Pancreas (tissue), 10 donors: ENCODE results near the gene GARIN5B. TPM values are rescaled to one million over a fixed set of nuclear protein-coding genes. Genes with fewer than 3 reads are reported as not detected.

Experiments
- ATAC-seq, 4 donors: fragments of 200-7000 bp; cut with Tn5 transposase; one replicate each; pipeline versions ENCODE4 v1.8.0 to v1.9.1; 2020; ENCODE audit warnings: mild to moderate bottlenecking in 4 of 4, moderate library complexity in 4 of 4
- DNase-seq, 6 donors: peaks; one replicate each; pipeline ENCODE4 v3.0.0-alpha.2; 2020
- FAIRE-seq: peaks from 2 replicates; lab custom pipeline; 2012; peaks lifted over from hg19 to GRCh38; lab: Jason Lieb, UNC
- H3K27ac ChIP-seq, 4 donors: fragments of 200-600 bp; sonication (generic); 1 replicate in 3 of 4; 2 replicates in 1 of 4; pipeline versions ENCODE4 v1.5.0 to v1.8.0; 2020
- H3K27me3 ChIP-seq, 4 donors: fragments of 200-600 bp; one replicate each; pipeline ENCODE4 v1.8.0; 2021
- H3K36me3 ChIP-seq, 3 donors: fragments of 200-600 bp; sonication (generic) in 1 of 3; one replicate each; pipeline versions ENCODE4 v1.5.0 to v1.8.0; 2020 to 2021
- H3K4me1 ChIP-seq, 3 donors: fragments of 200-600 bp; one replicate each; pipeline ENCODE4 v1.8.0; 2021
- H3K4me3 ChIP-seq, 4 donors: fragments of 200-600 bp; sonication (generic) in 2 of 4; one replicate each; pipeline versions ENCODE4 v1.5.0 to v1.8.0; 2020 to 2021
- H3K9me3 ChIP-seq, 4 donors: fragments of 200-600 bp; one replicate each; pipeline ENCODE4 v1.8.0; 2021
- CTCF ChIP-seq, 4 donors: fragments of 200-600 bp; sonication (generic) in 3 of 4; IDR thresholded peaks; one replicate each; pipeline versions ENCODE4 v1.5.0 to v1.8.0; 2021; ENCODE audit warnings: antibody characterized with exemption in 4 of 4
- WGBS, 2 donors: extraction: QIAGEN DNeasy Blood & Tissue Kit; methylation state at CpG; one replicate each; pipeline ENCODE4 v1.1.7; 2013; 5-methylcytosine and 5-hydroxymethylcytosine counted together
- intact Hi-C, 3 donors: fragments of 100-400 bp; cut with DNase I; formaldehyde crosslinking; loops; one replicate each; pipeline versions ENCODE4 v1.11.1 to v1.14.2; 2022
- polyA plus RNA-seq, 2 donors: library from polyadenylated mRNA; stranded (reverse); fragments of 200-250 nt; gene quantifications; one replicate each; pipeline ENCODE4 v1.2.3, GENCODE V29; 2013
- total RNA-seq, 6 donors: library from RNA; stranded (reverse); fragmentation: NEBNext Ultra II Directional in 4 of 6; extraction: Animal tissue kit (Norgen Biotek cat#: 25700) in 4 of 6; gene quantifications; one replicate each; pipeline versions ENCODE4 v1.2.1 to v1.2.4, GENCODE V29; 2021 to 2023
- donor health status: healthy with polysubstance abuse.
- donor health status: DM: no; HTN: no; CAD: no; lungs with moderate emphysema.
- donor health status: DM: no; HTN: no; CAD: no.
- donor health status: control.
- donor health status: control.
- donor health status: Bipolar disorder and iron deficiency.
- donor health status: DM: yes; HTN: yes; CAD: no.
- donor health status: DM: no; HTN: no; CAD: no.
- donor health status: DM: no; HTN: no; CAD: no.
- donor health status: DM: yes; HTN: yes; CAD: no.

GARIN5B gene
- total and polyA plus RNA-seq, 8 donors = not detected

GRCh38 chr19:55320844-55321419 is 42.1 kb downstream of the GARIN5B start:
- no peaks in the 10 kb centered on the region for H3K27me3 ChIP-seq
- TF ChIP-seq CTCF (IDR thresholded peaks at IDR 0.05) = no peak
- H3K4me1 ChIP-seq = no peaks in the 10 kb centered on the region
- no peak for DNase-seq
- intact Hi-C loops = no loop called here
- H3K9me3 ChIP-seq = no peaks in the 10 kb centered on the region
- H3K27ac ChIP-seq = no peak overlapping the region
- no peak overlapping the region for H3K4me3 ChIP-seq
- WGBS, 2 donors = 74 to 79% methylated on average over 8 of the region's 8 CpGs
- ATAC-seq = no peak
- FAIRE-seq = no peak
- H3K36me3 ChIP-seq = no peaks in the 10 kb centered on the region

- H3K27me3 ChIP-seq = no peaks in the 10 kb centered on the region
- ATAC-seq = peak in 3 of 4 donors; percentile 61 to 93 (median 68)
- intact Hi-C loops = no loop called here
- no peak for TF ChIP-seq CTCF (IDR thresholded peaks at IDR 0.05)
- H3K36me3 ChIP-seq = no peaks in the 10 kb centered on the region
- no peak for FAIRE-seq
- H3K9me3 ChIP-seq = no peaks in the 10 kb centered on the region
- no peak overlapping the region for H3K4me3 ChIP-seq
- H3K4me1 ChIP-seq = no peaks in the 10 kb centered on the region
- peak in 1 of 6 donors; percentile 26 for DNase-seq
- WGBS, 2 donors = 17 to 19% methylated on average over 21 of the region's 21 CpGs
- no peak overlapping the region for H3K27ac ChIP-seq
Observed at GRCh38 chr19:55319785-55320184, 43.3 kb downstream of the GARIN5B start.

DNA sequence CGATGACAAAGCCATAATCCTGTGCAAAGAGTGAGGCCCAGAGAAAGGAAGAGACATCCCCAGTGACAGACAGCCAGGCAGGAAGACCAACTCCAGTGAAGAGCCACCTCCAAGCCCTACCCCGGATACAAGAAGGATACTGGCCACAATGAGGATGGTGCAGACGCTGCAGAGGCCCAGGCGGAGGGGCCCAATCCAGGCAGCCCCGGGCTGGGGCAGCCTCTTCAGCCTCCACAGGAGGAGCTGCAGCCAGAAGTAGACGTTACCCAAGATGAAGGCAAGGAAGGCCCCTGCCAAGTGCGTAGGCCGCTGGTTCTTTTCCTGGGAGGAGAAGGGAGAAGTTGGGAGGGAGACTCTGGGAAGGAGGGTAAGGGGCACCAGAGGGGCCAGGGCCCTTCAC is 46.4 kb downstream of the GARIN5B start:
- FAIRE-seq = no peak
- H3K9me3 ChIP-seq = no peaks in the 10 kb centered on the region
- no peak for ATAC-seq
- intact Hi-C loops = no loop called here
- DNase-seq = no peak
- TF ChIP-seq CTCF (IDR thresholded peaks at IDR 0.05) = no peak
- 73 to 81% methylated on average over 8 of the region's 8 CpGs for WGBS, 2 donors
- no peak overlapping the region for H3K4me3 ChIP-seq
- H3K27me3 ChIP-seq = no peaks in the 10 kb centered on the region
- H3K4me1 ChIP-seq = no peaks in the 10 kb centered on the region
- no peaks in the 10 kb centered on the region for H3K36me3 ChIP-seq
- H3K27ac ChIP-seq = no peak overlapping the region

DNA sequence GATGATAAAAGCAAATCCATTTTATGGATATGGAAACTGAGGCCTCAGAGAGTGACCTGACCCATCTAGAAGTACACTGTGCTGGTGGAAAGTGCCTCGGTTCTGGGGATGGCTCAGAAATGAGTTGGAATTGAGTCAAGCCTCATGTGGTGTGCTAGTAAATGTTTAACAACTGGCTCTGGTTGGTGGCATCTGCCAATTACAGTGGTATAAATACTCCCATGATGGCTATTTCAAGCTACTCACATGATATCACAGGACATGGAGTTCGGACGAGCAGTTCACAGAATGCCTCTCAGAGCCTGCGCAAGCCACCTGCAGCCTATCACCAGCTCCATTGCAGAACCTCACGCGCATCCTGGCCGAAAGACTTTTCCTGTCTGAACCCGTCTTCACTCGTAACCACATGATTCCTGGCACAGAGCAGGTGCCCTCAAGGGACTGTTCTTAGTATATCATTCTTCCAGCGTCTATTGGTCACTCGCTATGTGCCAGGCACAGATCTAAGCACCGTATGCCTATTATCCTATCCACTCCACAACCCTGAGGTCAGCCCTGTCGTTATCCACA is 47.0 kb downstream of the GARIN5B start:
- Histone ChIP-seq H3K4me3 (no peak overlapping the region), H3K4me1 (no peaks in the 10 kb centered on the region), H3K27ac (no peak overlapping the region), H3K9me3 (no peaks in the 10 kb centered on the region), H3K36me3 (no peaks in the 10 kb centered on the region), H3K27me3 (no peaks in the 10 kb centered on the region)
- 78% methylated on average over 13 of the region's 13 CpGs for WGBS, 2 donors
- no peak for TF ChIP-seq CTCF (IDR thresholded peaks at IDR 0.05)
- FAIRE-seq = no peak
- intact Hi-C loops = no loop called here
- no peak for ATAC-seq
- DNase-seq = no peak

- no peak for TF ChIP-seq CTCF (IDR thresholded peaks at IDR 0.05)
- no peaks in the 10 kb centered on the region for H3K9me3 ChIP-seq
- intact Hi-C loops = no loop called here
- FAIRE-seq = no peak
- no peak overlapping the region for H3K27ac ChIP-seq
- no peak overlapping the region for H3K4me3 ChIP-seq
- no peaks in the 10 kb centered on the region for H3K4me1 ChIP-seq
- WGBS, 2 donors = 74 to 86% methylated on average over 8 of the region's 8 CpGs
- H3K36me3 ChIP-seq = no peaks in the 10 kb centered on the region
- no peaks in the 10 kb centered on the region for H3K27me3 ChIP-seq
- DNase-seq = no peak
- no peak for ATAC-seq
Observed at GRCh38 chr19:55314396-55314795, 48.7 kb downstream of the GARIN5B start.
